22Rv1 (cell line): Measurements from ENCODE around the gene PAQR3.

Experiments
- CTCF ChIP-seq: fragments of 450-650 bp; IDR thresholded peaks from 2 replicates; pipeline ENCODE4 v1.5.1; 2017; ENCODE audit warnings: mild to moderate bottlenecking
- ZFX ChIP-seq: fragments of 450-650 bp; IDR thresholded peaks from 2 replicates; pipeline ENCODE4 v1.6.1; 2017; ENCODE audit warnings: antibody characterized with exemption, borderline replicate concordance

GRCh38 chr4:78971326-78971725 lies 32.1 kb upstream of the PAQR3 start:
- TF ChIP-seq CTCF (no peak), ZFX (no peak)
